ES-I3 (cell line): ENCODE results near the gene SH3BP2.

Experiments used
- H3K36me3 ChIP-seq: 2 replicates; pipeline ENCODE4 v1.6.1; 2013; ENCODE audit warnings: mild to moderate bottlenecking, low read length, control low read depth, moderate library complexity; ENCODE audit not compliant: insufficient read depth
- H3K4me1 ChIP-seq: 2 replicates; pipeline ENCODE4 v1.6.1; 2013; ENCODE audit warnings: mild to moderate bottlenecking, control low read depth, low read length; ENCODE audit not compliant: insufficient read depth
- H3K9ac ChIP-seq: 2 replicates; pipeline ENCODE4 v1.6.1; 2013; ENCODE audit warnings: low read depth, mild to moderate bottlenecking, low read length, moderate library complexity
- H3K9me3 ChIP-seq: 2 replicates; pipeline ENCODE4 v1.6.1; 2013; ENCODE audit warnings: mild to moderate bottlenecking, low read length, moderate library complexity; ENCODE audit not compliant: control insufficient read depth, insufficient read depth

SH3BP2 gene

GRCh38 chr4:2781911-2782310 lies 11.0 kb upstream of the SH3BP2 start:
- Histone ChIP-seq H3K4me1 (peaks cover 10% of the 10 kb centered on the region), H3K9me3 (no peaks in the 10 kb centered on the region), H3K9ac (no peak overlapping the region), H3K36me3 (no peaks in the 10 kb centered on the region)

DNA sequence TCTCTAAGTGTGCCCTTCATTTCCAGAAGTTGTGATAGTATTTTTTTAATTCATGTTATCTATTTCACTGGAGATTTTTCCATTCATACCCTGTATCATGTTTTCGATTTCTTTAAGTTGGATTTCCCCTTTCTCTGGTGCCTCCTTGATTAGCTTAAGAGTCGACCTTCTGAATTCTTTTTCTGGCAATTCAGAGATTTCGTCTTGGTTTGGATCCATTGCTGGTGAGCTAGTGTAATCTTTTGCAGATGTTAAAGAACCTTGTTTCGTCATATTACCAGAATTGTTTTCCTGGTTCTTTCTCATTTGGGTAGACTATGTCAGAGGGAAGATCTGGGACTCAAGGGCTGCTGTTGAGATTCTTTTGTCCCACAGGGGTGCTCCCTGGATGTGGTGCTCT lies 9.1 kb upstream of the SH3BP2 start:
- H3K36me3 ChIP-seq, result no peaks in the 10 kb centered on the region
- peaks cover 11% of the 10 kb centered on the region; the same call in 1 of the 2 replicates for H3K4me1 ChIP-seq
- no peaks in the 10 kb centered on the region for H3K9me3 ChIP-seq
- no peak overlapping the region for H3K9ac ChIP-seq

- Histone ChIP-seq H3K4me1 (peaks cover 8% of the 10 kb centered on the region; the same call in 1 of the 2 replicates), H3K9me3 (no peaks in the 10 kb centered on the region), H3K9ac (no peak overlapping the region), H3K36me3 (no peaks in the 10 kb centered on the region)
Measured at GRCh38 chr4:2785613-2786012, 7.3 kb upstream of the SH3BP2 start.

- no peak overlapping the region for H3K9ac ChIP-seq
- peaks cover 9% of the 10 kb centered on the region; the same call in 1 of the 2 replicates for H3K4me1 ChIP-seq
Measured at GRCh38 chr4:2786152-2786671, 6.7 kb upstream of the SH3BP2 start.

GRCh38 chr4:2786794-2787229 lies 6.1 kb upstream of the SH3BP2 start:
- Histone ChIP-seq H3K4me1 (peaks cover 14% of the 10 kb centered on the region; the same call in 1 of the 2 replicates), H3K9ac (no peak overlapping the region), H3K36me3 (no peaks in the 10 kb centered on the region), H3K9me3 (no peaks in the 10 kb centered on the region)

More at GRCh38 chr4:2786152-2786671, 6.7 kb upstream of the SH3BP2 start:
- H3K9me3 ChIP-seq, result no peaks in the 10 kb centered on the region
- H3K36me3 ChIP-seq, result no peaks in the 10 kb centered on the region

DNA sequence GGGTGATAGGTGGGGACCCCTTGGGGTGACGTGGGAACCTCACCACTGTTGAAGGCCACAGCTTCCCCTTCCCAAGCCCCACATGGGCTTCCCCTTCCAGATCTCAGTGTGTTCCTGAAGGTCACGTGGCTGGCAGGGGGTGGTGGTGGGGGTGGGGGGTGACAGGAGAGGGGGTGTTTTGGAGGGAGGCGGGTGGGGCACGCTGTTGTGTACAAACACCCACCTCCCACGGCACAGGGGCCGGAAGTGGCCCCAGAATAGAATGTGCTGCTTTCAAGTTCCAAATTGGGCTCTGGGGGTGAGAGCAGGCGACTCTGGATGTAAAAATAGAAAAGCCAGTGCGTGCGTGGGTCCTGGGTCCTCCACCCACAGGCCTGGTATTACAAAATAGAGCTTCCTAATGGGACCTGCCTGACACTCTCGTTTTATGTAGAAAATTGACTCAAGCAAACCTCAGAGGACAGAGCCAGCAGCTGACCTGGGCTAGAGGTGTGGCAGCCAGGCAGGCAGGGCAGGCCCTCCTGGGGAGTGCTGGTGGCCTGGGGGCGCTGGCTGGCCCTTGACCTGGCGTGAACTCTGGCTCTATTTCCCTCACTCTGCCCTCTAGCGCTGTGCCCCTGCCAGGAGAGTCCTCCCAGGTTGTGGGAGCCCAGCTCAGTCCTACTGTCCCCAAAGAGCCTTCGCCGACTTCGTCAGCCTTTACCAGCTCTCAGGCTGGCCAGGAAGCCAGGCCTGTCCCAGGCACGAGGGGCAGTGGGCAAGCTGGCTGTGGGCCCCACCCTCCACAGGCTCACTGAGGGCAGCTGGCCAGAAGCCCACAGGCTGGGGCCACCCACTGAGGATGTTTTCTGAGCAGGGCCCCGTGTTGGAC lies 5.4 kb upstream of the SH3BP2 start:
- Histone ChIP-seq H3K9me3 (no peaks in the 10 kb centered on the region), H3K9ac (no peak overlapping the region), H3K4me1 (peaks cover 20% of the 10 kb centered on the region; the same call in 1 of the 2 replicates), H3K36me3 (no peaks in the 10 kb centered on the region)

DNA sequence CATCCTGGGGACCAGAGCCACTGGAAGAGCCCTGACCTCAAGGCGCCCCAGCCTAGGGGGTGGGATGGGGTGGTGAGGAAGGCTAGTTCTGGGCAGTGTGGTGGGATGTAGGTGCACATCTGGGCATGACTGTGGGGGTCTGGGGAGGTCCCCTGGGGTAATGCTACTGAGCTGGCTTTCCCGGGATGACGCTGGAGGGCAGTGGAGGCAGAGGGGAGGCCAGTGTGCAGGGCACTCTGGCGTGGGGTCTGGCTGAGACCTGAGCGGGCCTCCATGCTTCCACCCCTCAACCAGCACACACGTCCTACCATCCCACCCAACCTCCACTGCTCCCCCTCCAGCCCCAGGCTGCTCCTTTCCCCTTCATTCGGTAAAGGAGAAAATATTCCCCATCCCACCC lies 4.8 kb upstream of the SH3BP2 start:
- H3K9me3 ChIP-seq, result no peaks in the 10 kb centered on the region
- H3K4me1 ChIP-seq, result peaks cover 20% of the 10 kb centered on the region; the same call in 1 of the 2 replicates
- H3K36me3 ChIP-seq, result no peaks in the 10 kb centered on the region
- no peak overlapping the region for H3K9ac ChIP-seq

DNA sequence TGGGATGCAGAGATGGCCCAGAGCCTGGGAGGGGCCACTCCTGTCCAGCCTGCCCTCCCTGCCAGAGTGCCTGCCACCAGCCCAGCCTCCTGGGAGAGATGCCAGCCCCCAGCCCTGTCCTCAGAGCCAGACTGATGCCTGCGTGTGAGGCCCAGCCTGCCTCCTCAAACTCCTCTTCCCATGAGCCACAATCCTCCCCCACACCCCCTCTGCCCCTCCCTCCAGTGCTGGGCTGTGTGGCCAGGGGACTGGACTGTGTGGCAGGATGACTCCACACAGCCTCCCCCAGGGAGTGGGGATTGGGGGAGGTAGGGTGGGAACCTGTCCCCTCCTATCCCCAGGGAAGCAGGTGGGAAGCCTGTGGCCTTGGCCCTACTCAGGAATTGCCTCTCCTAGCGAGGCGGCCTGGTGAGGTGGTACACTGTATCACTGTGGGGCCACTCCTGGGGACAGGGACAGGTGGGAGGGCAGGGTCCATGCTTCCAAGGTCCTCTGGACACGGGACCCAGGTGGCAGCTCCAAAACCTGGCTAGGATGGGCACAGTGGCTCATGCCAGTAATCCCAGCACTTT lies 4.3 kb upstream of the SH3BP2 start:
- Histone ChIP-seq H3K9me3 (no peaks in the 10 kb centered on the region), H3K36me3 (no peaks in the 10 kb centered on the region), H3K9ac (no peak overlapping the region), H3K4me1 (peaks cover 21% of the 10 kb centered on the region; the same call in 1 of the 2 replicates)

DNA sequence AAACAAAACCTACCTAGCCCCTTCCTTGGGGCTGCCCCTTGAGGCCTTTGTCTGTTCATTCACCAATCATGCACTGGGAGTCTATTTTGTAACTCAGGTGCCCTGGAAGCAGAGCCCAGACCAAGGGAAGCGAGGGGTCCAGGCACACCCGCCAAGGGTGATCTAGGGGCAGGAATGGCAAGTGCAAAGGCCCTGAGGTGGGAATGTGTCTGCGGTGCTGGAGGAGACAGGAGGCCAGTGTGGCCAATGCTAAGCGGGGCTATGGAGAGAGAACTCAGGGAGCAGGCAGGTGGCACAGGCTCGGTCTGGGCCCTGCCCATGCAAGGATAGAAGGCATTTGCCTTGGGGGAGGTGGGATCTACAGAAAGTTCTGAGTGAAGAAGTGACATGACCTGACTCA lies 3.5 kb upstream of the SH3BP2 start:
- H3K4me1 ChIP-seq, result peaks cover 28% of the 10 kb centered on the region
- no peak overlapping the region for H3K9ac ChIP-seq
- no peaks in the 10 kb centered on the region for H3K9me3 ChIP-seq
- H3K36me3 ChIP-seq, result no peaks in the 10 kb centered on the region

DNA sequence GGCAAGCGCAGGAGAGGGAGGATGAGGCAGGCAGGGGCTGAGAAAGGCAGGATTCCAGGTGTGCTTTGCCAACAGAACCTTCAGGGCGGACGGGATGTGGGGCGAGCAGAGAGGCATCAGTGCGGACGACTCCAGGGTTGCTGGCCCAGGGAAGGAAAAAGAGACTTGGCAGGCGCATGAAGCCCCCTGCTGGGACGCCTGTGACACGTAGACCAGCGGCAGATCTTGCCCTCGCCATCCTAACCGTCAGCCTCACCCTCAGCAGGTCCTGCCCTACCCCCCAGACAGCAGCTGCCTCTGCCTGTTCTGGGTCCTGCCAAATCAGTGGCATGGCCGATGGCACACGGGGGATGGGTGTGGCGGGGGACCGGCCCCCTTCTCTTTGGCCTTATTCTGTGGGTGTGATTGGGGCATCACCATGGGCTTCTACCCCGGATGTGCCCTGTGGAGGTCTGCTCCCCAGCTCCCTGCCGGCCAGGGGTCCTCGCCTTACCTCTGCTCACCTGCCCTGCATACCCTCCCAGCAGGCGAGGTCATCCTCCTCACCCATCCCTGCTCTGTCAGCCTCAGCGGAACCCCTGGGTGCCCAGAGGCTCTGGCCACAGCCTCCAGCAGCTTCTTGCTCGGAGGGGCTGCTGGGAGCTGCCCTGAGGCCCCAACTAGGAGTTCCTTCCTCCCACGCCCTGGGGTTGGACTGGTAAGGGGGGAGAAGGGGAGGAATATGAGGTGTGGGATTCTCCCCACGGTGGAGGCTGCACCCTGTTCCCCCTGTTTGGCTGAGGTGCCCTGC lies 2.9 kb upstream of the SH3BP2 start:
- Histone ChIP-seq H3K4me1 (peaks cover 34% of the 10 kb centered on the region), H3K9me3 (no peaks in the 10 kb centered on the region), H3K9ac (no peak overlapping the region), H3K36me3 (no peaks in the 10 kb centered on the region)

GRCh38 chr4:2790583-2791517 lies 2.0 kb upstream of the SH3BP2 start:
- Histone ChIP-seq H3K36me3 (no peaks in the 10 kb centered on the region), H3K9ac (no peak overlapping the region), H3K9me3 (no peaks in the 10 kb centered on the region), H3K4me1 (peaks cover 33% of the 10 kb centered on the region)

- Histone ChIP-seq H3K9ac (no peak overlapping the region), H3K9me3 (no peaks in the 10 kb centered on the region), H3K36me3 (no peaks in the 10 kb centered on the region), H3K4me1 (peaks cover 33% of the 10 kb centered on the region)
Measured at GRCh38 chr4:2791518-2792395, 1.1 kb upstream of the SH3BP2 start.

DNA sequence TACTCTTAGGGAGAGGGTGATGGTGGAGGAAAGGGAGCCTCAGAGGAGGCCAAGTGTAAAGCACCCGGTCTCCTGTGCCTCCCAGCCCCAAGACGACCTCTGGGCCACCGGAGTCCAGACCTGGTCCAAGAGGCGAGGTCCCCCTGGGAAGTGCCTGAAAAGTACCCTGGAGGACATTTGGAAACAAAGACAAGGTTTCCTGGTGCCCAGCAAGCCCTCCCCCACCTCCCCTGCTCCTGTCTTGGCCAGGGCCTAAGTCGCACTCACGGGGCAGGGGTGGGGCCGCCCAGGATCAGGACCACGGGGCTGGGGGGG lies 532 bp upstream of the SH3BP2 start:
- H3K9me3 ChIP-seq, result no peaks in the 10 kb centered on the region
- no peaks in the 10 kb centered on the region for H3K36me3 ChIP-seq
- no peak overlapping the region for H3K9ac ChIP-seq
- peaks cover 33% of the 10 kb centered on the region for H3K4me1 ChIP-seq
